GM12891 (cell line): ENCODE data around the gene GPR18.

Experiments used
- POLR2A ChIP-seq: IDR thresholded peaks from 2 replicates; pipeline ENCODE4 v1.6.1; 2011; ENCODE audit warnings: low read depth, low read length, control low read depth
- POLR2AphosphoS5 ChIP-seq: IDR thresholded peaks from 2 replicates; pipeline ENCODE4 v1.6.1; 2011; ENCODE audit warnings: low read depth, low read length, control low read depth
- SPI1 ChIP-seq: IDR thresholded peaks from 2 replicates; pipeline ENCODE4 v1.6.1; 2011; ENCODE audit warnings: low read depth, low read length, control low read depth
- TAF1 ChIP-seq: IDR thresholded peaks from 2 replicates; pipeline ENCODE4 v1.6.1; 2011; ENCODE audit warnings: low read depth, low read length, control low read depth

GRCh38 chr13:99258946-99259345 lies 767 bp upstream of the GPR18 start:
- TF ChIP-seq POLR2A (no peak), TAF1 (no peak), POLR2AphosphoS5 (no peak), SPI1 (peak; percentile 99)
